CD4-positive, alpha-beta T cell treated with Interleukin-15 for 1 hour (primary cell): ENCODE results near the gene NEAT1.
"Not testable (repeated sequence)": the region's sequence is repeated elsewhere in the genome, so short reads cannot be mapped to it uniquely, and the experiment has no call there.

Experiments
- DNase-seq: peaks from one replicate; pipeline ENCODE4 v3.0.0-alpha.2; 2020

Gene NEAT1

GRCh38 chr11:65454696-65455456, 32.3 kb downstream of the NEAT1 start:
- peak; percentile 87 for DNase-seq

DNA sequence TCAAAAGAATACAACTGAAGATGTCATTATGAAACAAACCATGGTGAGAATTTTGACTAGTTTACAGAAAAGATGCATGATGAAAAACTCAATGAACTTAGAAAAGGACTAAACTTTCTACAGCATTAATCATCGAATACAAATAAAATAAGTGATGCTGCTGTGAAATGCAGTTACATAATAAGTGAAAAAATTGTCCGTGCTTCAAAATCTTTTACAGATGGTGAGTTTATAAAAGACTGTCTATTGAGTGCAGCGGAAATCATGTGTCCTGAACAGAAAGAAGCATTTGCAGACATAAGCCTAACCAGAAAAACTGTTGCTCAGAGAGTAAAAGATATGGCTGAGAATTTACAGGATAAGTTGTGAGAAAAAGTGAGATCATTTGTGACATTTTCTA, 33.8 kb downstream of the NEAT1 start:
- DNase-seq, result no peak

DNA sequence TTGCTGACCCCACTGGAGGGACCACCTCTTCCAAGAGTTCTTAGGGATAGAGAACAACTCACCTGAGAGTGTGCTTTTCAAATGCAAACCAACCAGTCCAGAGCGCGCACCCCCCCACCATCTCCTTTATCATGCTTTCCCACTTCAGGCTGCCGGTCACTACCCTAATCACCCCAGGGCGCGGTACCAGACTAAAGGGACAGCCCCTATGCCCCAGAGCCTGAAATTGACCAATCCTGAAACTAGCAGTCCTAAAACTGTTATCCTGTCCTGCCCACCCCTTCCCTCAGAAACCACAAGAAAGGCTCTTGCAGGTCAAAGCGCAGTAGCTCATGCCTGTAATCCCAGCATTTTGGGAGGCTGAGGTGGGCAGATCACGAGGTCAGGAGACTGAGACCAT, 37.0 kb downstream of the NEAT1 start:
- no peak for DNase-seq

DNA sequence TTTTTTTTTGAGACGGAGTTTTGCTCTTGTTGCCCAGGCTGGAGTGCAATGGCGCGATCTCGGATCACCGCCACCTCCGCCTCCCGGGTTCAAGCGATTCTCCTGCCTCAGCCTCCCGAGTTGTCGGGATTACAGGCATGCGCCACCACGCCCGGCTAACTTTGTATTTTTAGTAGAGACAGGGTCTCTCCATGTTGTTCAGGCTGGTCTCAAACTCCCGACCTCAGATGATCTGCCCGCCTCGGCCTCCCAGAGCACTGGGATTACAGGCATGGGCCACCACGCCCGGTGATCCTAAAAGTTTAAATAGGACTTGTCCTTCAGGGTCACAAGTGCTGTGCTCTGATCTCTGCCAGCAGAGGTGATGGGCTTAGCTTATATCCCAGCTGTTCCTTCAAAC, 42.9 kb downstream of the NEAT1 start:
- DNase-seq, result not testable (repeated sequence)

GRCh38 chr11:65467306-65467705, 44.7 kb downstream of the NEAT1 start:
- DNase-seq, result not testable (repeated sequence)

- peak; percentile 74 for DNase-seq
Measured at GRCh38 chr11:65468874-65469333, 46.3 kb downstream of the NEAT1 start.

DNA sequence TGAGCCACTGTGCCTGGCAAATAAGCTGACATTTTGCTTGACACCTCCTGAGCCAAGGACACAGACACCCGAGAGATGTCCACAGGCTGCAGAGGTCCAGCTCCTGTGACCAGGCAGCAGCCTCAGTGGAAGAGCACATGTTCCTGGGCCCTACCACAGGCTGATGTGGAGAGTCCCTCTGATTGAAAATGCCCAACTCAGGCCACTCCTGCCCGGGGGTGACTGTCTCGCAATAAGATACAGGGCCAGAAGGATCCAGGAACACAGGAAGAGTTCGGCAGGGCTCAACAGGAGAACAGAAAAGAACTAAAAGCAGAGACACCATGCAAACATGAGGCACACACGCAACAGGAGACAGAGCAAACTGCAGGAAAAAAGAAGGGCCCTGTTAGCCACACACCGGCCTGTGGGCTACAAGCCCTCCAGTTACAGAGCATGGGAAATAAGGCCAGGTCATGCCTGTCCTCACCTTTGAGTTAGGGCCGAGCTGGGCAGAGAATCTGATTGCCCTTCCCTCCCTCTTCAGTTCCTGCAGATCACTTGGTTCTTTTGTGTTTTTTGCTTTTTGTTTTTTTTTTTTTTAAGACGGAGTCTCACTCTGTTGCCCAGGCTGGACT, 47.9 kb downstream of the NEAT1 start:
- DNase-seq, result no peak

- DNase-seq, result peak; percentile 60
Measured at GRCh38 chr11:65471447-65471891, 48.9 kb downstream of the NEAT1 start.

- not testable (repeated sequence) for DNase-seq
Measured at GRCh38 chr11:65472588-65473277, 50.1 kb downstream of the NEAT1 start.

GRCh38 chr11:65473278-65473860, 50.8 kb downstream of the NEAT1 start:
- DNase-seq, result no peak

DNA sequence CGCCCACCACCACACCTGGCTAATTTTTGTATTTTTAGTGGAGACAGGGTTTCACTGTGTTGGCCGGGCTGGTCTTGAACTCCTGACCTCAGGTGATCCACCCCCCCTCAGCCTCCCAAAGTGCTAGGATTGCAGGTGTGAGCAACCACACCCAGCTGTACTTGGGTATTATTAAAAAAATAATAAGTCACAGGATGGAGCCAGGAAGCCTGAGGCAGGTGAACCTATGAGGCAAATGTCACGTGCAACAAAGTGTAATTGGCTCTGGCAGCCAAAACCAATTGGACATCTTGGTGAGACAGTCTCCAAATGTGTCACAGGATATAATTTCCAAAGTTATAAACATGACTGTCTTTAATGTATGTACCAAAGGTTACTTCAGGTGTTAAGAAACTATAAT, 52.3 kb downstream of the NEAT1 start:
- DNase-seq, result no peak

- no peak for DNase-seq
Measured at GRCh38 chr11:65476632-65477148, 54.1 kb downstream of the NEAT1 start.

DNA sequence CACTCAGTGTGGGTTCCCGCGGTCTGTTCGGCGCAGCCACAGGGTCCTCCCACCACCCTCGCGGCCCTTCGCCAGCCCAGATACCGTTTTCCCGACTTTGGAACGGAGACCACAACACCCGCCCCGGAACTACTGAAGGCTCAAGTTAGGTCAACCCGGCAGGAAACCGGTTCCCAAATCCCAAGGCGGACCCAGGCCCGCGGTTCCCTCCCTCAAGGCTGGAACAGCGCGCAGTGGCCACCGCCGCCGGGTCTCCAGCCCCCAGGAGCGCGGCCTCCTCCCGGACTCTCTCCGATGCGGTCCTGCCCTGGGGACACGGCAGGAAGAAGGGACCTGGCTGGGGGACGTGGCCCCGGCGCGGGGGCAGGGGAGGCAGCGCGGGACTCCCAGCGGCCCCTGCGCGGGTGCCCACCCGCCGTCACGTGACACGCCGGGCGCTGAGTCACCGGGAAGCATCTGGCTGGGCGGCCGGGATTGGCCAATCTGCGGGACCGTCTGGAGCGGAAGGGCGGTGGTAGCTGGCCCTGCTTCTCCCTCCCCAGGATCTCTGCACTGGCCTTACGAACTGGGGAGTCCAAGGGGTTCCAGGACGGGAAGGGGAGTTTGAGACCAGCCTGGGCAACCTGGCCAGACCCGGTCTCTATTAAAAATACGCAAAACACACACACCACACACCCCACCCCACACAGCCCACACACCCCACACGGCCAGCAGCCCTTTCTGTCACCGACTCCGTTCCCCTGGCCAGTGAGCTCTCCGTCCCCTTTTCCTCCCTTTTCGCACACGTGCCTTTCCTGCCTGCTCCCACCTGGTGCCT, 54.8 kb downstream of the NEAT1 start:
- DNase-seq, result peak; percentile 92

DNA sequence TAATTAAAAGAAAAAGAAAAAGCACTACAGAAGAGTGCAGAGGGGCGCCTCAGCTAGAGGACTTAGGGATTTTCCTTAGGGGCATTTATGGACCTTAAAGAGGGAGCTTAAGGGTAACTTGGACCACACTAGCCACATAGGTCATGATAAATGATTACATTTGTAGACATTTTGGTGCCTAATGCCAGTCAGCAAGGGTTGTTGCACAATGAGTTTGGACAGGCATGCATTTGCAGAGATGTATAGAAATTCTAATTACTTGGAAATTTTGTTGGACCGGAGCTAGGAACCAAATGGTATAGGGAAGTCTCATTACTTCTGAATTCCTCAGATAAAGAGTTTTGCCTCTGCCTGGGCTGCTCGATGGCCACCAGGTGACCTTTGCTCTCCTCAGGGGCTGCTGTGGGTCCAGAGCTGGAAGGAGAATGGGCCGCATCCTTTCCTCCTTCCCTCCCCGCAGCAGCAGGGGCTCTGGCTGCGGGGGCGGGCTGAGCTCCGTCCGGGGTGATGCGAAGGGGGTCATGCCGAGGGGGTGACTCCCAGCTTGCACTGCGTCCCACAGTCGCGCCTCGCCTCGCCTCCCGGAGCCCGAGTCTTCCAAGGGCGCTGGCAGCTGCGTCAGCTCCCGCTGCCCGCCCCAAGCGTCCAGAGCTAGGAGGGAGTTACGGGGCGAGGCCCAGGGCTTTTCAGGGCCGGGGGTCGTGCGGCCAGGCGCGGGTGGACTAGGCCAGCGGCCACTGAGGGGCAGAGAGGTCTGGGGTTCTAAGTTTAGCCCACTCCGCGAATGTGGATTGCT, 56.0 kb downstream of the NEAT1 start:
- DNase-seq, result no peak

DNA sequence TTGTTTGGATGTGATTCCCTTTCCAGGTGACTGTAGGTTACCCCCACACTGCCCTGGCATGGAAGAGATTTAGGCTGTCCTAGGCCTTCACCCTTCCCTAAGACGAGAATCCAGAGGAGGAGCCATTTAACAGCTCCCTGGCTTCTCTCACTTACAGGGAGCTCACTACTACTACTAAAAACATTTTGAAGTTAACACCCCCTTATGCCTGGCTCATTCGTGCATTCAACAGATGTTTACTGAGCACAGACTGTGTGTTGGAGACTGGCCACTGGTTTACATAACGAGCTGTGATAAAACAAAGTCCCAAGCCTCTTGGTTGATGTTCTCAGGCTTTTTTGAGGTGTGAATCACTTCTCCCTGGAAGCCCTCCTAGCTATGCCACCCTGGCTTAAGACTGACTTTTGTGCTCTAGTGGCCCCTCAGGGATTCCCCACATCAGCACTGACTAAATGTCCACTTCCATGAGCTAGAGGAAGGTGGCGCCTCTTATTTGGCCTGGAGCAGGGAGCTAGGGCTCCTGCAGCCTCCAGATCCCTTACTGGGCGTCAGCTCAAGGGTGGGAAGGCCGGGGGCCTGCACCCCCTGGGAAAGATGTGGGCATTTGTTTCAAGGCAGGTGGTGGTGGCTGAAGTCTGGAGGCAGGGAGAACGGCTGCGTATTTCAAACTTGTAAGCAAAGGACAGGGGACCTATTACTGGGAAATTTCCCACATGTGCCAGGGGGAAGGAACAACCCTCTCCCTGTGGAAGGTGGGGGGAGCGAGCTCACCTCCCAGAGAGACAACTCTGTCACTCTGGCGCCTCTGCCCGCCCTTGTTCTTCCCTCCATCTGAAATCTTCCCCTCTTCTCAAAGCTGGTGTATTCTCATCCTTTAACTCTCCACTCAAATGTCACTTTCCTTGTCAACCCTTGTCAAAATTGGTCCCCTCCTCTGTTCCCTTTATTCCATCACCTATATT, 56.9 kb downstream of the NEAT1 start:
- DNase-seq, result no peak

- DNase-seq, result no peak
Measured at GRCh38 chr11:65482306-65482850, 59.8 kb downstream of the NEAT1 start.

- no peak for DNase-seq
Measured at GRCh38 chr11:65485920-65486219, 63.3 kb downstream of the NEAT1 start.

GRCh38 chr11:65486570-65487466, 64.2 kb downstream of the NEAT1 start:
- no peak for DNase-seq
